Activated CD8-positive, alpha-beta memory T cell treated with anti-CD3 and anti-CD28 coated beads for 1 hour (primary cell): Measurements from ENCODE around the gene LACC1.

ENCODE experiments used
- DNase-seq, 2 donors: peaks; one replicate each; pipeline ENCODE4 v3.0.0-alpha.2; 2020; ENCODE audit warnings: low read depth in 1 of 2; ENCODE audit errors: extremely low read depth in 1 of 2

Gene LACC1

GRCh38 chr13:43939086-43939485 is 59.4 kb downstream of the LACC1 start:
- no peak for DNase-seq

GRCh38 chr13:43942286-43942685 is 62.6 kb downstream of the LACC1 start:
- DNase-seq, result no peak
